Left colon (tissue), 2 donors: ENCODE data around the gene SENP2. TPM values are rescaled to one million over a fixed set of nuclear protein-coding genes. Genes with fewer than 3 reads are reported as not detected.
"Not testable (repeated sequence)": the region's sequence is repeated elsewhere in the genome, so short reads cannot be mapped to it uniquely, and the experiment has no call there.

Experiments used
- ATAC-seq: fragments of 200-7000 bp; cut with Tn5 transposase; one replicate; pipeline ENCODE4 v1.9.1; 2020; ENCODE audit warnings: mild to moderate bottlenecking, moderate library complexity
- DNase-seq, 2 donors: peaks; one replicate each; pipeline ENCODE4 v3.0.0-alpha.2; 2020
- intact Hi-C, 2 donors: fragments of 100-400 bp; cut with DNase I in 1 of 2; cut with micrococcal nuclease in 1 of 2; formaldehyde crosslinking; loops; one replicate each; pipeline versions ENCODE4 v1.11.2 to v1.14.0; 2022; cut with DNase I, micrococcal nuclease
- total RNA-seq, 2 donors: library from RNA; stranded (reverse); fragmentation: NEBNext Ultra II Directional; extraction: Animal tissue kit (Norgen Biotek cat#: 25700); gene quantifications; one replicate each; pipeline ENCODE4 v1.2.1, GENCODE V29; 2021
- donor health status: DM: no; HTN: no; CAD: no.
- donor health status: DM: yes; HTN: yes; CAD: no.

Gene SENP2
- total RNA-seq, 2 donors from 2014 or later, result 28.7 to 36.5 TPM

GRCh38 chr3:185659942-185660921 is 74.1 kb downstream of the SENP2 start:
- intact Hi-C loops, result loop anchor here in 1 of 2 donors (10.0 kb wide), 1 partner anchor 105 kb away; no protein-coding TSS in a partner anchor
- ATAC-seq (peak; percentile 87), DNase-seq (peak; percentile 75 to 83)

DNA sequence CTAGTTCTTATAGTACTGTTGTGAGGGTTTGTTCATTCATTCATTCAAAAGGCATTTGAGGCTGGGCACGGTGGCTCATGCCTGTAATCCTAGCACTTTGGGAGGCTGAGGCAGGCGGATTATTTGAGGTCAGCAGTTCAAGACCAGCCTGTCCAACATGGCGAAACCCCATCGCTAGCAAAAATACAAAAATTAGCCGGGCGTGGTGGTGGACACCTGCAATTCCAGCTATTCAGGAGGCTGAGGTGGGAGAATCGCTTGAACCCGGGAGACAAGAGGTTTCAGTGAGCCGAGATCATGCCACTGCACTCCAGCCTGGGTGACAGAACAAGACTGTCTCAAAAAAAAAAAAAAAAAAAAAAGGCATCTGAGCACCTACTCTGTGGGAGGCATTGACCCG is 75.2 kb downstream of the SENP2 start:
- not testable (repeated sequence) for DNase-seq, ATAC-seq
- intact Hi-C loops, result loop anchor here in 1 of 2 donors (10.0 kb wide), 1 partner anchor 104 kb away; no protein-coding TSS in a partner anchor

DNA sequence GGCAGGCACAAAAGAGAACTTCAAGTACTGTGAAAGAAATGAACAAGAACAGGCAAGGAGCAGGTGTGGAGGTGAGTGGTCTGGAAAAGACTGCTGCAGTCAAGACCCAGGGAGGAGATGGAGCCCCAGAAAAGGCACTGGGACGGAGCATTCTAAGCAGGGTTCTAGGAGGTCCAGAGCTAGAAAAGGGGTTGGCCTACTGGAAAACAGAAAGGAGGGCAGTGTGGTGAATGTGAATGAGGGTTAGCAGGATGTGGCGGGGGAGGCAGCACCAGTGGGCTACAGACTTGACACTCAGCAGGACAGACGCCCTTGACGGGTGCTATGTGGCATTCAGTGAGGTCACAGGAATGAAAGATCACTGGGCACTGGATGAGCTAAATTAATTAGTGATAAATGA is 75.7 kb downstream of the SENP2 start:
- DNase-seq (no peak), ATAC-seq (no peak)
- intact Hi-C loops, result loop anchor here in 1 of 2 donors (10.0 kb wide), 1 partner anchor 103 kb away; no protein-coding TSS in a partner anchor

GRCh38 chr3:185663929-185664328 is 77.8 kb downstream of the SENP2 start:
- intact Hi-C loops, result loop anchor here in 1 of 2 donors (10.0 kb wide), 1 partner anchor 101 kb away; no protein-coding TSS in a partner anchor
- DNase-seq (no peak), ATAC-seq (no peak)

DNA sequence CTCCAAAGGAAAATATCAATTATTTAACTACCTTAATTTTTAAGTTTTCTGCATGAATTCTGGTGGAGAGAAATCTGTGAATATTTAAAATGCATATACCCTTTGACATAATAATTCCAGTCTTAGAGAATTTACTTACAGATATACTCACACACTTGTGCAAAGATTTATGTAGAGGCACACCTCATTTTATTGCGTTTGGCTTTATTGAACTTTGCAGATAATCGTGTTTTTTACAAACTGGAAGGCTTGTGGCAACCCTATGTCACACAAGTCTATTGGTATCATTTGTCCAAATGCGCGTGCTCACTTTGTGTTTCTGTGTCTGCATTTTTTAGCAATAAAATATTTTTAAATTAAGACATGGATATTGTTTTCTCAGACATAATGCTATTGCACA is 81.5 kb downstream of the SENP2 start:
- intact Hi-C loops, result loop anchor here in 1 of 2 donors (10.0 kb wide), 1 partner anchor 97 kb away; no protein-coding TSS in a partner anchor
- peak; percentile 91 for ATAC-seq
- DNase-seq, result no peak

GRCh38 chr3:185677146-185677829 is 91.2 kb downstream of the SENP2 start:
- ATAC-seq, result peak; percentile 86
- intact Hi-C loops, result no loop called here
- DNase-seq, result no peak

DNA sequence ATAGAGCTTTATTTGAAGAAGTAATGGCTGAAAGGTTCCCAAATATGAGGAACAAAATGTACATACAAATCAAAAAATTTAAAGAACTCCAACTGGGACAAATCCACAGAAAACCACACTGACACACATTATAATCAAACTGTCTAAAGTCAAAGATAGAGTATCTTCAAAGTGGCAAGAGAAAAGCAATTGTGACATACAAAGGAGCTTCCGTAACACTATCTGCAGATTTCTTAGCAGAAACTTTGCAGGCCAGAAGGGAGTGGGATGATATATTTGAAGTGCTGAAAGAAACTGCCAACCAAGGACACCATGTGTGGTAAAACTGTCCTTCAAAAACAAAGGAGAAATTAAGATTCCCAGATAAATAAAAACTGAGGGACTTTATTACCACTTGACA is 91.9 kb downstream of the SENP2 start:
- ATAC-seq (no peak), DNase-seq (no peak)
- intact Hi-C loops, result no loop called here

DNA sequence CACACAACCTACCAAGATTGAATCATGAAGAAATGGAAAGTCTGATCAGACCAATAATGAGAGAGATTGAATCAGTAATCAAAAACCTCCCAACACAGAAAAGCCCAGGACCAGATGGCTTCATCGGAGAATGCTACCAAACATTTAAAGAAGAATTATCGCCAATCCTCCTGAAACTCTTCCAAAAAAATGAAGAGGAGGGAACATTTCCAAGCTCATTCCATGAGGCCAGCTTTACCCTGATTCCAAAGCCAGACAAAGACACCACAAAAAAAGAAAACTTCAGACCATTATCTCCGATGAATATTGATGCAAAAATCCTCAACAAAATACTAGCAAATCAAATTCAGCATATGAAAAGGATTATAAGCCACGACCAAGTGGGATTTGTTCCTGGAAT is 94.1 kb downstream of the SENP2 start:
- intact Hi-C loops, result no loop called here
- no peak for DNase-seq

More for the DNA sequence above, 94.1 kb downstream of the SENP2 start:
- no peak for ATAC-seq

Other genes with a start within 250 kb of the SENP2 start
- gene MAP3K13, start 223.2 kb upstream of the SENP2 start, total RNA-seq, result 10 to 100 TPM; 47.0 to 51.0 TPM
- 10 to 100 TPM; 15.2 to 17.0 TPM for gene TMEM41A, start 87.3 kb upstream of the SENP2 start, total RNA-seq
- gene LIPH, start 33.7 kb upstream of the SENP2 start, total RNA-seq, result 100 to 1,000 TPM; 122 to 162 TPM
- 10 to 100 TPM; 48.1 to 73.0 TPM for gene IGF2BP2, start 238.7 kb downstream of the SENP2 start, total RNA-seq